Right lobe of liver (tissue), 6 donors: ENCODE measurements around the gene CSTF3. TPM values are rescaled to one million over a fixed set of nuclear protein-coding genes. Genes with fewer than 3 reads are reported as not detected.
"Not testable (repeated sequence)": the region's sequence is repeated elsewhere in the genome, so short reads cannot be mapped to it uniquely, and the experiment has no call there.

Experiments used
- ATAC-seq, 4 donors: fragments of 200-7000 bp; cut with Tn5 transposase; one replicate each; pipeline ENCODE4 v1.9.1; 2020; ENCODE audit warnings: mild to moderate bottlenecking in 4 of 4, moderate library complexity in 4 of 4
- DNase-seq, 3 donors: peaks; one replicate each; pipeline ENCODE4 v3.0.0-alpha.2; 2020
- H3K27ac ChIP-seq, 3 donors: fragments of 200-600 bp; one replicate each; pipeline ENCODE4 v1.8.0; 2022
- H3K27me3 ChIP-seq, 2 donors: fragments of 200-600 bp; one replicate each; pipeline ENCODE4 v1.8.0; 2022
- H3K36me3 ChIP-seq, 4 donors: fragments of 200-600 bp; sonication (generic) in 1 of 4; one replicate each; pipeline versions ENCODE4 v1.5.1 to v1.8.0; 2017 to 2022; ENCODE audit warnings: control low read depth in 1 of 4
- H3K4me1 ChIP-seq, 4 donors: fragments of 200-600 bp; sonication (generic) in 1 of 4; one replicate each; pipeline versions ENCODE4 v1.5.1 to v1.8.0; 2017 to 2022; ENCODE audit warnings: control low read depth in 1 of 4
- H3K4me3 ChIP-seq, 3 donors: fragments of 200-600 bp; one replicate each; pipeline ENCODE4 v1.8.0; 2022
- H3K9me3 ChIP-seq, 4 donors: fragments of 200-600 bp; sonication (generic) in 1 of 4; one replicate each; pipeline versions ENCODE4 v1.5.1 to v1.8.0; 2017 to 2022; ENCODE audit warnings: control low read depth in 1 of 4
- CTCF ChIP-seq, 4 donors: fragments of 200-600 bp in 3 of 4; fragments of 450-650 bp in 1 of 4; IDR thresholded peaks; one replicate each; pipeline versions ENCODE4 v1.5.1 to v1.8.0; 2016 to 2022; ENCODE audit warnings: antibody characterized with exemption in 4 of 4, mild to moderate bottlenecking in 2 of 4
- POLR2A ChIP-seq: fragments of 450-650 bp; IDR thresholded peaks from one replicate; pipeline ENCODE4 v1.6.1; 2017; ENCODE audit warnings: antibody characterized with exemption, mild to moderate bottlenecking
- WGBS: methylation state at CpG from one replicate; pipeline ENCODE4 v1.1.6; 2018; ENCODE audit warnings: low coverage, low lambda C conversion rate; ENCODE audit not compliant: insufficient coverage; ENCODE audit errors: missing lambda C conversion rate; 5-methylcytosine and 5-hydroxymethylcytosine counted together
- intact Hi-C, 2 donors: fragments of 100-400 bp; cut with DNase I; formaldehyde crosslinking; loops; one replicate each; pipeline versions ENCODE4 v1.11.2 to v1.14.1; 2022
- total RNA-seq, 6 experiments: library from RNA; depleted of rRNA in 2 of 6; stranded (reverse); fragments of >200 nt in 2 of 6; fragmentation: NEBNext Ultra II Directional in 3 of 6; extraction: Animal tissue kit (Norgen Biotek cat#: 25700) in 3 of 6; gene quantifications; one replicate each; pipeline versions ENCODE4 v1.1.0 to v1.2.4, GENCODE V29; 2016 to 2023
- donor health status: DM: no; HTN: yes; CAD: no.
- donor health status: DM: no; HTN: no; CAD: no.
- donor health status: DM: no; HTN: no; CAD: no.
- donor health status: DM: no; HTN: yes; CAD: no.
- donor health status: DM: no; HTN: yes; CAD: no.

CSTF3 gene
- total RNA-seq, 6 experiments from 2014 or later, result 11.5 to 14.0 (median 12.0) TPM

- Histone ChIP-seq H3K4me3 (no peak overlapping the region), H3K9me3 (no peaks in the 10 kb centered on the region), H3K27ac (no peak overlapping the region), H3K4me1 (peaks cover 0 to 4% (median 0%) of the 10 kb centered on the region in 4 donors), H3K27me3 (no peaks in the 10 kb centered on the region), H3K36me3 (no peaks in the 10 kb centered on the region)
- no peak for DNase-seq
- intact Hi-C loops, result no loop called here
- WGBS, result 80% methylated on average over 1 of the region's 3 CpGs
- TF ChIP-seq POLR2A (no peak), CTCF (IDR thresholded peaks at IDR 0.05) (no peak)
- ATAC-seq, result no peak
Measured at GRCh38 chr11:33125611-33126010, 35.7 kb downstream of the CSTF3 start.

GRCh38 chr11:33125025-33125424 is 36.3 kb downstream of the CSTF3 start:
- H3K4me3 ChIP-seq, result no peak overlapping the region
- peaks cover 0 to 7% (median 1%) of the 10 kb centered on the region in 4 donors for H3K4me1 ChIP-seq
- intact Hi-C loops, result no loop called here
- no peak overlapping the region for H3K27ac ChIP-seq
- H3K9me3 ChIP-seq, result no peaks in the 10 kb centered on the region
- no peak for ATAC-seq
- no peaks in the 10 kb centered on the region for H3K36me3 ChIP-seq
- H3K27me3 ChIP-seq, result no peaks in the 10 kb centered on the region
- DNase-seq, result no peak
- WGBS, result 94% methylated on average over 2 of the region's 2 CpGs
- no peak for TF ChIP-seq CTCF (IDR thresholded peaks at IDR 0.05)
- no peak for TF ChIP-seq POLR2A

GRCh38 chr11:33122696-33123095 is 38.6 kb downstream of the CSTF3 start:
- ATAC-seq, H3K36me3 ChIP-seq, H3K9me3 ChIP-seq, DNase-seq, H3K27me3 ChIP-seq, H3K4me1 ChIP-seq, H3K4me3 ChIP-seq, H3K27ac ChIP-seq, intact Hi-C loops: not testable (repeated sequence)
- WGBS, result no CpG with 5 or more reads among the region's 1 CpG

GRCh38 chr11:33116535-33116934 is 44.7 kb downstream of the CSTF3 start:
- H3K27me3 ChIP-seq, result no peaks in the 10 kb centered on the region
- intact Hi-C loops, result no loop called here
- H3K4me1 ChIP-seq, result peaks cover 0 to 7% (median 3%) of the 10 kb centered on the region in 4 donors
- TF ChIP-seq CTCF (IDR thresholded peaks at IDR 0.05) (no peak), POLR2A (no peak)
- H3K9me3 ChIP-seq, result no peaks in the 10 kb centered on the region
- no peak overlapping the region for H3K27ac ChIP-seq
- no peak for DNase-seq
- peak; percentile 42 to 99 (median 60) for ATAC-seq
- no peak overlapping the region for H3K4me3 ChIP-seq
- H3K36me3 ChIP-seq, result no peaks in the 10 kb centered on the region

- H3K4me1 ChIP-seq, result no peaks in the 10 kb centered on the region
- H3K4me3 ChIP-seq, result no peak overlapping the region
- H3K27me3 ChIP-seq, result no peaks in the 10 kb centered on the region
- intact Hi-C loops, result no loop called here
- DNase-seq (no peak), ATAC-seq (no peak)
- no peak overlapping the region for H3K27ac ChIP-seq
- H3K9me3 ChIP-seq, result no peaks in the 10 kb centered on the region
- TF ChIP-seq POLR2A (no peak), CTCF (IDR thresholded peaks at IDR 0.05) (no peak)
- peaks cover 0 to 1% (median 0%) of the 10 kb centered on the region in 4 donors for H3K36me3 ChIP-seq
- 54% methylated on average over 1 of the region's 1 CpG for WGBS
Measured at GRCh38 chr11:33110083-33110482, 51.2 kb downstream of the CSTF3 start.
